GM12891 (cell line): ENCODE data around the gene RAET1G.

Experiments
- POLR2A ChIP-seq: IDR thresholded peaks from 2 replicates; pipeline ENCODE4 v1.6.1; 2011; ENCODE audit warnings: low read depth, low read length, control low read depth
- TAF1 ChIP-seq: IDR thresholded peaks from 2 replicates; pipeline ENCODE4 v1.6.1; 2011; ENCODE audit warnings: low read depth, low read length, control low read depth

- no peak for TF ChIP-seq TAF1
- no peak for TF ChIP-seq POLR2A
Observed at GRCh38 chr6:149910721-149911151, 12.2 kb downstream of the RAET1G start.
